Putamen (tissue), 1 donor: ENCODE data around the gene AUTS2.
"Not testable (repeated sequence)": the region's sequence is repeated elsewhere in the genome, so short reads cannot be mapped to it uniquely, and the experiment has no call there.

Experiments used
- DNase-seq: peaks from one replicate; pipeline ENCODE4 v3.0.0-alpha.2; 2016; ENCODE audit warnings: low spot score

AUTS2 gene

DNA sequence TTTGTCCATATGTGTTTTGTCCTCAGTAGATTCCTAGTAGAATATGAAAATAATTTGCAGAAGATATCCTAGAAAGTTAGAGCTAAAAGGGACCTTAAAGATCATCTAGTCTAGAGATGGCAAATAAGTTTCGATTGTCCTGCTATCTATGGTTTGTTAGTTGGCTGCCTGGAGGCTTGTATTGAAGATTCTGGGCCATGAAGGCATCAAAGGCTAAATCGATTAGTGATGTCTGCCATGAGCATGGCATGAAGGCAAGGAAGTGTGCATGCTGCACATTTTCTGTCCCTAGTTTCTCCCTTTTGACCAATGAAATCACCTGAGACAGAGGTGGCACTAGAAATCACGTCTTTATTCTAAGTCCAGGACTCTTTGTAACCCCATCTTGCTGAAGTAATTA lies 979.9 kb downstream of the AUTS2 start:
- DNase-seq = no peak

DNA sequence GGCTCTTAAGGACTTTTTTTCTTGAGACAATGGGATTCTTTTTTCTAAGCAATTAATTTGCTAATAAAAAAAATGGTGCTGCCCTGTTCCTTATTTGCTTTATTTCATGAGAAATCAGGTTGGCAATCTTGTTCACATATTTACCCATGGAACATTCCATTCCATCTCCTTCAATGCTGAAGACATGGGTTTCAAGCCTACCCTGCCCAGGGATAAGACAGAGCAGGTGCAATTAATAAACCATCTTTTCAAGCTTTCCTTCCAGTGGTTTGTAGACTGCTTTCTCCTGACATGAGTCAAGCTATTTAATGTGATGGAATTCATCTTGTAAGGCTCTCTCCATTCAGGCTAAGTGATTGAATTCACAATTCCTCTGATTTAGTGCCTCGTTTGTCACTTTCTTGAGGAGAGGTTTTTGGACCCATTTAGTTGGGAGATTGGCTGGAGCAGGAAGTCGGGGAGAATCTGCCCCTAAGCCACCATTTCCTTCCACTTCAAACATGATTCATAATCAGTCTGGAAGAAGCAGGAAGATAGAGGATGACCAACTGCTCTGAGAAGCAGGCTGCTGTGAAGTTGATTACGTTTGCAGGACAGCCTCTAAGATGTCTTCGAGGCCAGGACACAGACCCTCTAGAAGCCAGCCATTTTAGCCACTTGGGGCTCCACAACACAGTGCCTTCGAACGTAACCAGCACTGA lies 981.3 kb downstream of the AUTS2 start:
- DNase-seq = no peak

DNA sequence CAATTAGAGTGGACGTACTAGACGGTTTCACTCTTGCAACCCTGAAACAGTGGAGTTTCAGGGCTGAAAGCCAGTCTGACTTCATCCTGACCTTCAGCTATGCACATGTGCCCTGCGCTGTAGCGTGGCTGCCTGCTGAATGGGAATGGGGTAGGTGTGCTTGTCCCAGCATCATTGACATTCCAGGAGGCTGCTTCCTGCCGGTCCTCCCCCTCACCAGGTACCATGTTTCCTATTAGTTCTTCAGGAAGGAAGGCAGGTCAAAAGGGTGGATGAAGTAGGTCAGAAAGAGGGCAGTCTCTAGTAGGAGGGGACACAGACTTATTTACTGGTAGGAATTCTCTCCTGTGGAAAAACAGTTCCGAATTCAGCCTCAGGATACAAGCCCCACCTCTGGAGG lies 981.9 kb downstream of the AUTS2 start:
- no peak for DNase-seq

DNA sequence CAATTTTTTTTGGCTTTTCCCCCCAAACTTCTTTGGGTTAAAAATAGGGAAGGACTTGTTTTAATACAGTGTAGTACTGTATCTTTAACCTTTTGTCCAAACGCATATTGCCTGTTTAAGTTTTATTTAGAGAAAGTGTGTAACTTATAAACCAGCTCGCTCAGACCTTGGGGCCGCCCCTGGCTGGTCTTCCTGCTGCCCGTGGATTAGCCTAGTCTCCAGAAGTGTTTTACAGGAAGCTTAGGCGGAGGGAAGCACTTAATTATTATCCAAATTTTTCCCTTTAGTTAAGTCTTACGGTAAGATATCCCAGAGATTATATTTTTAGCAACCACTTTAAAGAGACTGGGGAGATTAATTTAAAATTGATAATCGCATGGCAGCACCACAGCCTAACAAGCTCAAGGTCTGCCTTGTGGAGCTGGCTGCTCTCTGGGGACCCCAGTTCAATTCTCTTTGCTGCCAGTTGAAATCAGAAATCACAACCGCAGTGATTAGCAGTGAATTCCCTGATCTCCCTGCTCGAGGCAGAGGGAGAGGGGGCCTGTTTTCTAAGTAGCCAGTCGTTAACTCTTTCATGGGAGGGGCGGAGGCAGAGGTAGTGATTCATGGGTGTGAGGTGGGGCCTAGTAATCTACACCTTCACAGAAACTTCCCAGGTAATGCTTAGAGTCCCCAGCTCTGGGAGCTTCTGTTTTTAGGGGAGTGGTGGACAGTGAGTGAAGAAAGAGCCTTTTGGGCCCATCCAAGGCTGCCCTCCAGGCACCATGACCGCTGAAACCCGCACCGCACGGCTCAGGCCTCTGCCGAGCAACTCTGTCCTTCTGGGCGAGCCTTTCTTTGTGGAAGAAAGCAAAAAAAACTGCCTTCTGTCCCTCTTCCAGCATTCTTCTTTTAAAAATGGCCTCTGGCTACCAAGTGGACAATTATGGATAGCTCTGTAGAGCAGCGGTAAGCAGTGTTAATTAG lies 984.9 kb downstream of the AUTS2 start:
- DNase-seq = no peak

DNA sequence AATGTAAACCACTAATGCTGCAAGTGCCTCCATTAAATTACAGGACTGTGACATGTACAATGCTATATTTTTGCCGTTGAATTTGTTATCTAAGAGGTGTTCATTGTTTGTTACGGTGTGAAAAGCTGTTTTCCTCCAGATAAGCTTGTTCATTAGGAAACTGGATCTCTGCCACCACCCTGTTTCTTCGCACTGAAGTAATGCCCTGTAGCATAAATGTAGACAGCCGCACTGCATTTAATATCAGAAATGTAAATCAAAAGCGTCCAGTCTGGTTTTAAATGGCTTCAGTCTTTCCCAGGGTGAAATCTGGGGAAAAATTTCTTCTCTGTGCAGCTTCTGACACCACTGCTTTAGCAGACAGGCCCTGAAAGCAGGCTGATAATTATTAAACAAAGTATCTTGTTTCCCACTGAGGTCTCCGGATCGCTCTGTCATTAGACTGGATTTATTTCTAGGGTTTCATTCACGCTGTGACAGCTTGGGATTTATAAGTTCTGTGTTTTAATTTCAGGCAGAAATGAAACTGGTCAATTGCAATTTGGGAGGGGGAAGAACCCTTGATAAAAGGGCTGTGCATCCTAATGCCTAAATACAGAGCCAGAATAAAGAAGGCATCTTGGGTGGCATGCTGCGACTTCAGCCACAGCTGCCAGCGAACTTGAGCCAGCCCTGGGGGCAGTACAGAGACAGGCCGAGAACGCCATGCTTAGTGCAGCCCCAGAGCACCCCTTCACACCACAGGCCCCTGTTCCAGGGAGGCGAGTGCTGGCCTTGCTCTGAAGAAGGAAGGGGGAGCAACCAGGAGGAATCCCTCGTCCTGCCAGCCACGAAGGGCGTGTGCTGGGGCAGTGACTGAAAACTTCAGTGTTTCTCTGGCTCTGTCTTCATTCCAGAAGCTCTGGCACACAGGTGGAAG lies 985.9 kb downstream of the AUTS2 start:
- no peak for DNase-seq

DNA sequence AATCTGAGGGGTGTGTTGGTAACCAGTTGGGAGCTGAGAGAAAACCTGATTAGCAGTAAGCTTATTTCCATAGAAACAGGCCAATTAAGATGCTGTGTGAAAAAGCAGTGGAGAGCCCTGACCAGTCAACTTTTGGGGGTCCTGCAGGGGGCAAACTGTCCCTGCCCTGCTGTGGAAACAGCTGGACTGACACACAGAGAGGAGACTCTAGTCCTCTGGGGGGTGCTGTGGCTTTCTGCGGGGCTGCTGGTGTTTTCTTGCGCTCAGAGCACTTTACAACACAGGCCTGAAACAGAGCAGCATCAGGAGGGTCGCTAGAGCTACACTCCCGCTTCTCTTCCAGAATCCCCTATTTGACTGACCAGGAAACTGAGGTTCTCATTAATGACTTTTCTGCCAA lies 986.8 kb downstream of the AUTS2 start:
- DNase-seq = no peak

DNA sequence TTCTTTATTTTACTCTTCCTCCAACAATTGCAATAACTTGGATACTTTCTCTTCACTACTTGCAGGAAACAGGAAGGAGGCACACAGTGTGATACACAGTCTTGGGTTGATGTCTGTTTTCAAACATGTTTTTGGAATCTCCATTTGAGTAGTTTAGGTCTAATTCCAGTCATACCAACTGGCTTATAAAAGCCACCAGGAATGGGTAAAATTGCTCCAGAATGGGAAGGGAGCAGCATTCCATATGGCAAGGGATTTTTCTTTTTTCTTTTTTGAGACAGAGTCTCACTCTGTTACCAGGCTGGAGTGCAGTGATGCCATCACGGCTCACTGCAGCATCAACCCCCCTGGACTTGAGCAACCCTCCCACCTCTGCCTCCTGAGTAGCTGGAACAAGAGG lies 988.5 kb downstream of the AUTS2 start:
- no peak for DNase-seq

DNA sequence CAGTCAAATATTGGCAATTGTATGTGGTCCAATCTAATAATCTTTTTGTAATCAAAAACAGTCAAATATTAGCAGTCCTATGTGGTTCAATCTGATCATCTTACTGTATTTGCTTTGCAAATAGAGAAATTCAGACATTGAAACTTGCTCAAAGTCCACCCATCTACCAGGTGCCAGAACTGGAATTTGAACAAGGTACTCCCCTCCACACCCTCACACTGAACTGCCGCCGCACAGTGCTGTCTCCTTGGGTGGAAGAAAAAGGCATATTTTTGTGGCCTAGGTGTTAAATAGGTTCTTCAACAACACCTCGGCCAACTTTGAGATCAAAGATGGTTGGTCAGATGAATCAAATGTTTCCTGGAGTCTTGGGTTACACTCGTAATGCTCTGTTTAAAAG lies 989.5 kb downstream of the AUTS2 start:
- no peak for DNase-seq

DNA sequence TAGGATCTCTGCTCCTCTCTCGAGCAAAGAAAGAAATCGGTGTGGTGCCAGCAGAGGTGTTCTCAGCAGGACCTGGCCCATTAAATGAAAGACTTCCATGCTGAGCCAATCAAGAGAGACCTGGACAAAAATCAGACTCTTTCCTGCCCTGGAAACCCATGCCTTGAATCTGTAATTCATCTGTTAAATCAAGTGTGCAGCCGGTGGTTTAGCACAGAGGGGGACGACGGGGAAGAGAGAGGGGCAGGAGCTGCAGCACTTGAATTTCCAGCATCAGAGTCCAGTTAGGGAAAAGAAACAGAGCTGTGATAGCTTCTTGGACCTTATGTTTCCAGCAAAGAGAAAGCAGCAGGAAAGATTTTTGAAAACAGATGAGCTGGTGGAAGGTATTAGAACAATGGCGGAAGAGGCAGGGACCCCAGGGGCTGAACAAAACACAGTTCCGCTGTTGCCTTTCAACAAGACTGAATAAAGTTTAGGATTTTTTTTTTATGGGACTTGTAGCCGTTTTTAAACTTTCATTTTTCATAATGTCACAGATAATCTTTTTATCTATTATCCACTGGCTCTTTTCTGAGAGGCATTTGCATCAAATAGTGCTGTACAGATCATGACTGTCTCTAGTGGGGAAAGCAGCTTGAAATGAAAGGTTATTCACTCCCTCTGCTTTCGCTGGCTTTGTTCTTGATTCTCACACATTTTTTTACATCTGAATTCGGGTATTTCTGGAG lies 990.1 kb downstream of the AUTS2 start:
- no peak for DNase-seq

DNA sequence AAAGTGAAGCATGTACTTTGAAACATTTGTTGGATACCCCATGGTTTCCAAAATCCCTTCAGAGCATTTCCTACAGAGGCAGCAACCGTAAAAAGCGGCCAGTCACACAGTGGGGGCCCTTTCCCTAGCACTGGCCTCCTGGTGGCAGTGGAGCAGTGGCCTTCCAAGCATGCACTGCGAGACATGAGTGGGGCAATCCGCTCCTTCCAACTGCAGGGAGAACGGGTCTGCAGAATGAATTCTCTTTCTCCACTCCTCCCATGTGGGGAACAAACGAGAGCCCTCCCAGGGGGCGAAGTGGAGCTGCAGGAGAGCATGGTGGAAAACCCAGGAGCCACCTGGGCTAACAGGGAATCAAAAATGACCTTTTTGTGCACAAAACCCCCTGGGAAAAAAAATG lies 990.7 kb downstream of the AUTS2 start:
- no peak for DNase-seq

DNA sequence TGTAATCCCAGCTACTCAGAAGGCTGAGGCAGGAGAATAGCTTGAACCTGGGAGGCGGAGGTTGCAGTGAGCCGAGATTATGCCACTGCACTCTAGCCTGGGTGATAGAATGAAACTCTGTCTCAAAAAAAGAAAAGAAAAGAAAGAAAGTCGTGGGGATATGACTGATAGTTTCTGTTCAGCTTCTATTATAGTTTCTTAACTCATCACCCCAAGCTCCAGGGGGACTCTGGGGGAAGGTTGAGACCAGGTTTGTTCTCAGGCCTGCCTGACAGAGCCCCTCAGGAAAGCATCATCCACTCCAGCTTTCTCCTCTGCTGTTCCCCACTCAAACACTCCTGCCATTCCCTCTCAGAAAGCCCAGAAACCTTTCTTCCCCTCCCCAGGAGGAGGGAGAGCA lies 991.3 kb downstream of the AUTS2 start:
- no peak for DNase-seq

DNA sequence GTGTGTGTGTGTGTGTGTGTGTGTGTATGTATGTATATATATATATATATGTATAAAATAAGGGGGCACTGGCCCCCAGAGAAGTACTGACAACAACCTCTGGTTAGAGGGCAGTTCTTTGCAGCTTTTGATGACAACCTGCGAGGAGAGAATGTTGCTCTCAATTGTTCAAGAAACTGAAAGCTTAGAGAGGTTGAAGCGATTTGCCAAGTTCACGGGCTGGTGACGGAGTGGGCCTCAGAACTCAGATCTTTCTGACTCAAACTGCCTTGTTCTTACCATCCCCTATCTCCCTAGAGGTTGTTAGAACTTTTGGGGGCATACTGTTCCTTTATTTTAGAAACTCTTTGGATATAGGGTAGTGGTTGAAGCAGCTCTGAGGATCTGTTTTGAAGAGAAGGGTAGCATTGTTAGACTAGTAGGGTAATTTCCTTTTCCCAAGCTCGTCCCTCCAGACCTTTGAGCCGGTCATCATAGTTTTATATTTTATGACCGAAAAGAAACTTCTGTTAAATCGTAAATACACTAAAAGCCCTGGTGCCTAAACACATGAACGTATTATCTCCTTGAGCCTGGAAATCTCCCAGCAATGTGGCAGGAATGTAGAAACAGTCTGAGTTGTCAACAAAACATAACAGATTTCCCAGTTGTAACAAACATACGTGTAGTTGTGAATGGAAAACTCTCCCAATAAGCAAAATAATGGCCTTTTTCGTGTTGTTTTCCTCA lies 992.0 kb downstream of the AUTS2 start:
- no peak for DNase-seq

DNA sequence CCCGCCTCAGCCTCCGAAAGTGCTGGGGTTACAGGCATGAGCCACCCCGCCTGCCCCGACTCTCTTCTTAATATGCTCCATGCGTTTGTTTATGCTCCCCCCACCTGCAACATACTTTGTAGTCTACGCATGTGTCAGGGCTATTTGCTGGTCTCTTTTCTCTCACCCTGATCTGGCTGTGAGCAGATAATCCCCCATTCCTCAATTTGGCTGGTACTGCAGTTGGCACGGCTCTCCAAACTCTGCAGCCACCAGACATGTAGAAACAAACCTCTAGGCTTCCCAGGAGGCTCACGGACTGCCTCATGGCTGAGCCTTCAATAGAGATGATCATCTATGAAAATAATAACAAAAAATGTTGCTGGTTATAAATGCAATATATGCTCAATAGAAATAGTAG lies 993.4 kb downstream of the AUTS2 start:
- DNase-seq = no peak

DNA sequence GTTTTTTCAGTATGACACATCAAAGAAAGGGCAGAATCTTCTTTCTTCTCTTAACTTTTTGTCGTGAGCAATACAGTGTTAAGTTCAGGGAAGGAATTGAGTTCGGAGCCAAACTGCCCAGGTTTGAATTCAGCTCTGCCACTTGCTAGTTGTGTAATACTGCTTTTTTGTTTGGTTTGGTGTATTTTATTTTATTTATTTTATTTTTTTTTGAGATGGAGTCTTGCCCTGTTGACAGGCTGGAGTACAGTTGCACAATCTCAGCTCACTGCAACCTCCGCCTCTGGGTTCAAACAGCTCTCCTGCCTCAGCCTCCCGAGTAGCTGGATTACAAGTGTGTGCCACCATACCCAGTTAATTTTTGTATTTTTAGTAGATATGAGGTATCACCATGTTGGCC lies 993.9 kb downstream of the AUTS2 start:
- no peak for DNase-seq

DNA sequence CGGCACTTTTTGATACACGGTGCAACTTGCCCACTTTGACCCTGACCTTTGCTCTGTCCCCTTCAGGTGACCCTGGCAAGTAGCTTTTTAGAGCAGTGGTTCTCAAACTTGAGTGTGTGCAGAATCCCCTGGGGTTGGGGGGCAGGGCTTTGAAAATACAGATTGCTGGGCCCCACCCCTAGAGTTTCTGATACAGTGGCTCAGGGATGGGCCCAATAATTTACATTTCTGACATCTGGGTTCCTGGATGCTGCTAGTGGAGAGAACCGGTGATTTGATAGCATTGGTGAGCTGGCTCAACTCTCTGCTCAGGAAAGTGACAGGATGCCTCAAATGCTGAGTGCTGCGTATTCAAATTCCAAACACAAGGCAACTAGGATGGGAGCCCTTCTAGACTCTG lies 995.9 kb downstream of the AUTS2 start:
- no peak for DNase-seq

DNA sequence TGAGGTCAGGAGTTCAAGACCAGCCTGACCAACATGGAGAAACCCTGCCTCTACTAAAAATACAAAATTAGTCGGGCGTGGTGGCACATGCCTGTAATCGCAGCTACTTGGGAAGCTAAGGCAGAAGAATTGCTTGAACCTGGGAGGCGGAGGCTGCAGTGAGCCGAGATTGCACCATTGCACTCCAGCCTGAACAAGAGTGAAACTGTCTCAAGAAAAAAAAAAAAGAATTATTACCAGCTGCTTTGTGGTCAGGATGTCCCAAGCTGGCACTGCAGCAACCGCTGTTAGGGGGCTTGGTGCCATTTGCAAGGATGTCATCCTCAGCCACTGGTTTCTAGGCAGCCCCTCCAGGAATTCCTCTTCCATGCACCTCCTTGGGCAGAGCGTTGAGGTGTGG lies 996.6 kb downstream of the AUTS2 start:
- DNase-seq = not testable (repeated sequence)

DNA sequence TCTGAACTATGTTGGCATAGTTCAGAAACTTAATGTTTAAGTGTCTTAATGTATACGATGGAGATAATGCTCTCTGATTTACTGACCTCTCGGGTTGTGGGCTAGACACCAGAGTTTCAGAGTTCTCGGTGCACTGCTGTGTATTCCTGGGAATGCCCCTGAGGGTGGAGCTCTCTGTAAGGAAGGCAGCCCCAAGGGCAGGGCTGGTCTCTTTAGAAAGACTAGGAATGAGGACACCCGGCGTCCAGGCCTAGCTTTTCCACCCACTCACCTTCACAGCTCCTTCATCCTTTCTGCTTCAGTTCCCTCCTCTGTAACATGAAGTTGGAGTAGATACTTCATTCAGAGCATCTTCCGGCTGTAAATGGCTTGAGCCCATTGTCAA lies 997.1 kb downstream of the AUTS2 start:
- no peak for DNase-seq

DNA sequence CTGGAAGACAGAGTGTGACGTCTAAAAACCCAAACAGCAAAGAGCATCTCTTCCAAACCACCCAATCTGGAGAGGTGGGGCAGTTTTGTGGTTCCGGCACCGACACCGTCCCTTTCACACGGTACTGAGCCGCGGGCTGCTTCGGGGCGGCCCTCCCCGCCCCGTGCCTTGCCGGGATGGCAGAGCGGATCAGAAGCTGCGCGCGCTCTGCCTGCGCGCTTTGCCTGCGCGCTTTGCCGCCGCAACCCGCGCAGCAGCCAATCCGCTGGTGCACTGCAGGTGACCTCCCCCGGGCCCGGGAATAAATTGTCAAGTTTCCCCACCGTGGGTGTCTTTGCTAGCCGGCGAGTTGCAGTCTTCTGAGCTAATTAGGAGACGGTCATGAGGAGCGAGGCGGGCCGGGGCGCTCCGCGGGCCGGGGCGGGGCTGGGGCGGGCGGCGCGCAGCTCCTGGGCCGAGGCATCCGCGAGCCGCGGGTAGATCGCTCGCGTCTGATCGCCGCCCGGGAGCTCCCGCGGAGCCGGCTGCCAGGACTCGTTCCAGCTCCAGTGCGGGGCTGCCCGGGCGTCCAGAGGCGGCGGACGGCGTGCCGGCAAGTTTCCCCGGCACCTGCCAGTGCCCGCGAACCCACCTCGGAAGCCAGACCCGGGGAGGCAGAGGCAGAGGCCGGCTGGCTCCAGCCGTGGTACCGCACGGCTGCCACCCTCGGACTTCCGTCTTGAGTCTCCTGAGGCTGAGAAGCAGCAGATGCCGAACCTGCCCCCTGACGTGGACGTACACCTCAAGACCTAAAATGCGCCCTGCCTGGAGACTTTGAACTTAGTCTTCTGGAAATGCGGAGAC lies 997.7 kb downstream of the AUTS2 start:
- no peak for DNase-seq

DNA sequence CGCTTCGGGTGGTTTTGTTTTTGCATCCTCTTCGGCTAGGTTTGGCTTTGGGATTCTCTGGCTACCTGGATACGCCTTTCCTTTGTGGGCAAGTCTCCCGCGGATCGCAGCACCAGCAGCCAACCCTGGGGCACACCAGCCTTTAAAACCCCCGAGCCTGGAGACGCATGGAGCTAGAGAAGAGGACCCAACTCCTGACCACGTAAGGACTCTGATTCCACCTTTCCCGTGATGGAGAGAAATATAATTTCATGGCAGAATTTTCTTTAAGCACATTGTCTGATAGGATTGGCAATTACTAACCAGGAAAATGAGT lies 998.3 kb downstream of the AUTS2 start:
- DNase-seq = no peak

DNA sequence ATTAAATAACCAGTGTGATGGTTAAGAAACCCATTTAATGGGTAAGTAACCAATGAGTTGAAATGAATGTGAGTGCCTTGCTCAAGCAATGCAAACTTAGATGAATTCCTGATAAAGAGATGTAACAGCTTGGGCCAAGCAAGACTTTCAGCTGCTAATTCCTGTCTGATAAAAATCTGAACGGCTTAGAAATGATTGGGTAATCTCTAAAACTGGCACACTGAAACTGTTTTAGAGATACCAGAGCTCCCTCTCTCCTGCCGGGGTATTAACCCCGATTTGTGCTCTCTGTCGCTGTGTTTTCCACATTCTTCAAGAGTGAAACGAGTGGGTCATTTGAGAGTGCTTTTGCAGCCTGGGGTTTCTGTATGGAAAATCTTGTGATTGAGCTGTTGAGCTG lies 998.8 kb downstream of the AUTS2 start:
- no peak for DNase-seq
